SK-N-SH (cell line): ENCODE results near the gene RAB40C. TPM values are rescaled to one million over a fixed set of nuclear protein-coding genes. Genes with fewer than 3 reads are reported as not detected.
A peak's percentile ranks its signal among the peaks of the same experiment; 100 is the strongest.

ENCODE experiments used
- CTCF ChIA-PET: fragments of 300-600, 350-600 bp; formaldehyde crosslinking; extraction: SDS; loops from one replicate; lab custom pipeline; 2021; lab: Yijun Ruan, JAX
- POLR2A ChIA-PET: fragments of 350-600 bp; sonication (Branson Sonifier 250); formaldehyde crosslinking; extraction: SDS; loops from one replicate; lab custom pipeline; 2020; ENCODE audit warnings: antibody characterized with exemption, inconsistent platforms; lab: Yijun Ruan, JAX
- DNase-seq: peaks from one replicate; pipeline ENCODE4 v3.0.0; 2012
- H2AFZ ChIP-seq: fragments of 200-600 bp; sonication (generic); 2 replicates; pipeline ENCODE4 v1.8.1; 2016; ENCODE audit warnings: antibody characterized with exemption, mild to moderate bottlenecking, low read depth
- H3F3A ChIP-seq: fragments of 200-600 bp; sonication (generic); replicated peaks from 2 replicates; pipeline ENCODE3; 2016; ENCODE audit warnings: antibody characterized with exemption, mild to moderate bottlenecking; ENCODE audit not compliant: insufficient read depth
- H3K27ac ChIP-seq, 2 experiments: fragments of 200-500 bp in 1 of 2; fragments of 200-600 bp in 1 of 2; sonication (Bioruptor generic) in 1 of 2; sonication (generic), shearing (Covaris generic) in 1 of 2; 2 replicates each; pipeline versions ENCODE4 v1.5.1 to v1.6.1; 2014 to 2016; ENCODE audit warnings: low read depth in 2 of 2, inconsistent platforms in 1 of 2, low read length in 1 of 2, mild to moderate bottlenecking in 1 of 2, mixed read lengths in 1 of 2
- H3K27me3 ChIP-seq: fragments of 200-600 bp; sonication (generic), shearing (Covaris generic); 2 replicates; pipeline ENCODE4 v1.6.1; 2016; ENCODE audit warnings: mixed run types; ENCODE audit not compliant: insufficient read depth
- H3K36me3 ChIP-seq, 2 experiments: fragments of 200-500 bp in 1 of 2; fragments of 200-600 bp in 1 of 2; sonication (Bioruptor generic) in 1 of 2; sonication (generic) in 1 of 2; replicated peaks in 1 of 2; 2 replicates each; pipeline versions ENCODE3 to v1.5.1; 2014 to 2016; ENCODE audit warnings: low read length in 1 of 2, mild to moderate bottlenecking in 1 of 2; ENCODE audit not compliant: insufficient read depth in 2 of 2, control insufficient read depth in 1 of 2
- H3K4me1 ChIP-seq, 2 experiments: fragments of 200-500 bp in 1 of 2; fragments of 200-600 bp in 1 of 2; sonication (Bioruptor generic) in 1 of 2; sonication (generic), shearing (Covaris generic) in 1 of 2; 2 replicates each; pipeline versions ENCODE4 v1.5.1 to v1.6.1; 2014 to 2016; ENCODE audit warnings: low read depth in 1 of 2, low read length in 1 of 2, mixed run types in 1 of 2; ENCODE audit not compliant: insufficient read depth in 2 of 2, control insufficient read depth in 1 of 2
- H3K4me2 ChIP-seq: fragments of 200-600 bp; sonication (generic), shearing (Covaris generic); 2 replicates; pipeline ENCODE4 v1.6.1; 2017; ENCODE audit warnings: mixed run types
- H3K4me3 ChIP-seq, 2 experiments: fragments of 200-500 bp in 1 of 2; fragments of 200-600 bp in 1 of 2; sonication (Bioruptor generic) in 1 of 2; sonication (generic), shearing (Covaris generic) in 1 of 2; 2 replicates each; pipeline versions ENCODE4 v1.5.1 to v1.8.1; 2014 to 2016; ENCODE audit warnings: low read depth in 2 of 2, inconsistent platforms in 1 of 2, low read length in 1 of 2, mild to moderate bottlenecking in 1 of 2, mixed read lengths in 1 of 2, moderate library complexity in 1 of 2
- H3K79me2 ChIP-seq: fragments of 200-600 bp; sonication (generic); 2 replicates; pipeline ENCODE4 v1.8.1; 2017; ENCODE audit warnings: mild to moderate bottlenecking; ENCODE audit not compliant: insufficient read depth
- H3K9ac ChIP-seq: fragments of 200-600 bp; sonication (generic); 2 replicates; pipeline ENCODE4 v1.6.1; 2017; ENCODE audit warnings: mixed run types
- H3K9me2 ChIP-seq: fragments of 200-600 bp; sonication (generic); 2 replicates; pipeline ENCODE4 v1.6.1; 2017; ENCODE audit warnings: mixed run types
- H3K9me3 ChIP-seq: fragments of 200-600 bp; sonication (generic); 2 replicates; pipeline ENCODE4 v1.6.1; 2017; ENCODE audit warnings: mixed run types, mild to moderate bottlenecking, moderate library complexity
- H4K20me1 ChIP-seq: fragments of 200-600 bp; sonication (generic); 2 replicates; pipeline ENCODE4 v1.6.1; 2017; ENCODE audit warnings: mild to moderate bottlenecking, mixed run types; ENCODE audit not compliant: insufficient read depth
- CHD2 ChIP-seq: fragments of 150-350 bp; IDR thresholded peaks from 2 replicates; pipeline ENCODE4 v1.6.1; 2018; ENCODE audit warnings: low read length; ENCODE audit not compliant: partially characterized antibody
- EZH2phosphoT487 ChIP-seq: fragments of 200-600 bp; sonication (generic); IDR thresholded peaks from 2 replicates; pipeline ENCODE4 v1.6.1; 2017; ENCODE audit warnings: low read depth, mixed run types, mild to moderate bottlenecking, antibody characterized with exemption, moderate library complexity, borderline replicate concordance
- FOSL2 ChIP-seq: IDR thresholded peaks from 2 replicates; pipeline ENCODE4 v1.4.0; 2012; ENCODE audit warnings: low read depth, mild to moderate bottlenecking, moderate library complexity, borderline replicate concordance
- GABPA ChIP-seq: IDR thresholded peaks from 2 replicates; pipeline ENCODE4 v1.4.0; 2012; ENCODE audit warnings: low read depth, mild to moderate bottlenecking
- GATA2 ChIP-seq: sonication (generic); formaldehyde crosslinking; IDR thresholded peaks from 2 replicates; pipeline ENCODE4 v1.5.0; 2020; ENCODE audit warnings: mild to moderate bottlenecking, missing genetic modification reagents
- MEF2A ChIP-seq: IDR thresholded peaks from 2 replicates; pipeline ENCODE4 v1.4.0; 2012; ENCODE audit warnings: low read depth, borderline replicate concordance
- MXI1 ChIP-seq: IDR thresholded peaks from 2 replicates; pipeline ENCODE4 v1.6.1; 2012; ENCODE audit warnings: mild to moderate bottlenecking, low read depth, low read length, improper control_type of control experiment
- NRF1 ChIP-seq: IDR thresholded peaks from 2 replicates; pipeline ENCODE4 v1.6.1; 2012; ENCODE audit warnings: low read depth, mild to moderate bottlenecking, low read length
- POLR2AphosphoS5 ChIP-seq: IDR thresholded peaks from 2 replicates; pipeline ENCODE4 v1.6.1; 2012; ENCODE audit warnings: low read depth, low read length
- RFX5 ChIP-seq: IDR thresholded peaks from 2 replicates; pipeline ENCODE4 v1.6.1; 2012; ENCODE audit warnings: mild to moderate bottlenecking, improper control_type of control experiment, low read length
- RXRA ChIP-seq: IDR thresholded peaks from 2 replicates; pipeline ENCODE4 v1.4.0; 2012; ENCODE audit warnings: low read depth, mild to moderate bottlenecking, borderline replicate concordance
- SIN3A ChIP-seq: IDR thresholded peaks from 2 replicates; pipeline ENCODE4 v1.6.1; 2012; ENCODE audit warnings: low read depth, mild to moderate bottlenecking, low read length, moderate library complexity, borderline replicate concordance
- WGBS: methylation state at CpG from one replicate; pipeline ENCODE4 v1.1.6; 2017; ENCODE audit warnings: low lambda C conversion rate; 5-methylcytosine and 5-hydroxymethylcytosine counted together
- polyA plus RNA-seq, 3 experiments: library from polyadenylated mRNA; depleted of rRNA; stranded (reverse); fragments of >200 nt; gene quantifications; 2 replicates each; pipeline ENCODE4 v1.2.3, GENCODE V29; 2012
- TF ChIP-seq, protein P1 (sequence below): fragments of 200-600 bp; sonication (generic); IDR thresholded peaks from 2 replicates; pipeline ENCODE4 v1.6.1; 2017; ENCODE audit warnings: antibody characterized with exemption, mild to moderate bottlenecking, moderate library complexity
- TF ChIP-seq, protein P2 (sequence below): IDR thresholded peaks from 2 replicates; pipeline ENCODE4; 2012
- TF ChIP-seq, protein P3 (sequence below): IDR thresholded peaks from 2 replicates; pipeline ENCODE4 v1.4.0; 2012; ENCODE audit warnings: low read depth, borderline replicate concordance
- TF ChIP-seq, protein P4 (sequence below): IDR thresholded peaks from 2 replicates; pipeline ENCODE4 v1.6.1; 2012; ENCODE audit warnings: mild to moderate bottlenecking, low read depth, low read length, moderate library complexity
- TF ChIP-seq, protein P5 (sequence below): fragments of 150-350 bp; IDR thresholded peaks from 2 replicates; pipeline ENCODE4 v1.6.1; 2017; ENCODE audit warnings: antibody characterized with exemption, low read length, low read depth, borderline replicate concordance

Gene RAB40C
- polyA plus RNA-seq, 1 of the 3 experiments (the other 2 are of a cell fraction): 13.0 TPM

DNA sequence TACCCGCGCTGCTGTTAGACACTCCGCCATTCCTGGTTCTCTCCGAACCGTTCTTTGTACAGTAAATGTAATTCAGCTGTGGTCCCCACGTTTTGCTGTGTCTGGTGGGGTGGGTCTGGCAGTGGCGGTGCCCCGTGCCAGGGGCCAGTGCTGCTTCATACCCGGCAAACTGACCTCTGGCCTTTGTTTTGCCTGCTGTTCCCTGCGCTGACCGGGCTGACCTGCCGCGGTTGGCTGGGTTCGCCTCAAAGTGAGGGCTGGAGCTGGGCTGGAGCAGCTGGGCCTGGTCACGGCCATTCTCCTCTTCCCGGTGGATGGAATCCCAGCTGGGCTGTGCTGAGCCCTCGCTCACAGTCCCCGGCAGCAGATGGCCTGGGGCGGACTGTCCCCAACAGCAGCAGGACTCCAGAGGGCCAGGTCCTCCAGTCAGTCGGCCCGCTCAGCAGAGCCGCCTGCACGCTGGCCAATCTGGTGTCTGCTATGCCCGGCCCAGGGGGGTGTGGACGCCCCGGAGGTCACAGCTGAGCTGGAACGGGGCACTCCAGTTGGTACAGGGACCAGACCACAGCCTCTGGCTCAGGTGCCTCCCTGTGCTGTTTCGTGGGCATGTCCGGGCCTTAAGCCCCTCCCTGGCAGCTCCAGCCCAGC, 39.4 kb downstream of the RAB40C start:
- POLR2A ChIA-PET: interaction anchor here (0.9 kb wide), 2 partner anchors 30 to 58 kb away, joined by 3 read pairs; no protein-coding TSS in a partner anchor
- H3K9ac ChIP-seq: no peak overlapping the region
- DNase-seq: peak; percentile 84
- CTCF ChIA-PET: interaction anchor here (1.3 kb wide), 1 partner anchor 39 kb away, joined by 3 read pairs; the partner anchor contains the start of gene RAB40C
- H4K20me1 ChIP-seq: no peaks in the 10 kb centered on the region
- no peaks in the 10 kb centered on the region for H3K79me2 ChIP-seq
- no peak overlapping the region for H3K4me3 ChIP-seq
- TF ChIP-seq, protein P1, sequence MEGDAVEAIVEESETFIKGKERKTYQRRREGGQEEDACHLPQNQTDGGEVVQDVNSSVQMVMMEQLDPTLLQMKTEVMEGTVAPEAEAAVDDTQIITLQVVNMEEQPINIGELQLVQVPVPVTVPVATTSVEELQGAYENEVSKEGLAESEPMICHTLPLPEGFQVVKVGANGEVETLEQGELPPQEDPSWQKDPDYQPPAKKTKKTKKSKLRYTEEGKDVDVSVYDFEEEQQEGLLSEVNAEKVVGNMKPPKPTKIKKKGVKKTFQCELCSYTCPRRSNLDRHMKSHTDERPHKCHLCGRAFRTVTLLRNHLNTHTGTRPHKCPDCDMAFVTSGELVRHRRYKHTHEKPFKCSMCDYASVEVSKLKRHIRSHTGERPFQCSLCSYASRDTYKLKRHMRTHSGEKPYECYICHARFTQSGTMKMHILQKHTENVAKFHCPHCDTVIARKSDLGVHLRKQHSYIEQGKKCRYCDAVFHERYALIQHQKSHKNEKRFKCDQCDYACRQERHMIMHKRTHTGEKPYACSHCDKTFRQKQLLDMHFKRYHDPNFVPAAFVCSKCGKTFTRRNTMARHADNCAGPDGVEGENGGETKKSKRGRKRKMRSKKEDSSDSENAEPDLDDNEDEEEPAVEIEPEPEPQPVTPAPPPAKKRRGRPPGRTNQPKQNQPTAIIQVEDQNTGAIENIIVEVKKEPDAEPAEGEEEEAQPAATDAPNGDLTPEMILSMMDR: no peak
- 0 out of 2 replicates have a peak, but pooled peaks have one; percentile 28 for TF ChIP-seq MXI1
- no peaks in the 10 kb centered on the region for H3K9me3 ChIP-seq
- H3K27me3 ChIP-seq: no peaks in the 10 kb centered on the region
- peaks cover 10 to 30% of the 10 kb centered on the region in 2 experiments; a peak in 3 of 4 replicates for H3K4me1 ChIP-seq
- H2AFZ ChIP-seq: no peak overlapping the region
- peaks cover 0 to 16% of the 10 kb centered on the region in 2 experiments for H3K36me3 ChIP-seq
- peak overlapping the region in 1 of 2 experiments; percentile 62; a peak in 1 of 4 replicates for H3K27ac ChIP-seq
- H3F3A ChIP-seq: peaks cover 4% of the 10 kb centered on the region
- H3K9me2 ChIP-seq: no peaks in the 10 kb centered on the region
- 91% methylated on average over 15 of the region's 29 CpGs for WGBS
- H3K4me2 ChIP-seq: no peak overlapping the region

DNA sequence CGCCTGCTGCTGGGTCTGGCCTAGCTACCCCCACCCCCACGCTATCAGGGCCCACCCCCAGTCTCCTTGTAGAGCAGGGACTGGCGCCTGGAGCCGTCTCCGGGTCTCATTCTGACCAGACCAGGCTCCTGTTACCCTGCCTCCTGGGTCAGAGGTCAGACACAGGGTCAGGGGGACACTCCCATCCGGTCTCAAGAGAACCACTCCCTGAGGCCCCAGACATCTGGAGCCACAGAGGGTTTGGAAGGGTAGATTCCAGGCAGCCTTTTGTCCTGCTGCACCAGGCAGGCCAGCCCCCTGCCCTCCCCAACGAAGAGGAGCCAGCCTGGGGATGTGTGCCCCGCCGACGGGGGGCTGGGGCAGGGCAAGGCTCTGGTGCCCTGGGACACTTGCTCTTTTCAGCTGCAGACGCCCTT, 40.0 kb downstream of the RAB40C start:
- no peak for DNase-seq
- H3K27ac ChIP-seq: peak overlapping the region in 1 of 2 experiments; percentile 50; a peak in 1 of 4 replicates
- CTCF ChIA-PET: no interaction called here
- H3K9ac ChIP-seq: no peak overlapping the region
- no peaks in the 10 kb centered on the region for H3K9me2 ChIP-seq
- no peaks in the 10 kb centered on the region for H4K20me1 ChIP-seq
- POLR2A ChIA-PET: interaction anchor here (0.9 kb wide), 2 partner anchors 29 to 59 kb away, joined by 3 read pairs; no protein-coding TSS in a partner anchor
- H3K9me3 ChIP-seq: no peaks in the 10 kb centered on the region
- H3K79me2 ChIP-seq: peaks cover 2% of the 10 kb centered on the region; the same call in 1 of the 2 replicates
- TF ChIP-seq SIN3A (no peak), CHD2 (no peak), FOSL2 (no peak), RFX5 (no peak), GABPA (no peak), MXI1 (no peak), POLR2AphosphoS5 (no peak), MEF2A (no peak), NRF1 (no peak), GATA2 (no peak), EZH2phosphoT487 (no peak), RXRA (no peak)
- TF ChIP-seq, protein P2, sequence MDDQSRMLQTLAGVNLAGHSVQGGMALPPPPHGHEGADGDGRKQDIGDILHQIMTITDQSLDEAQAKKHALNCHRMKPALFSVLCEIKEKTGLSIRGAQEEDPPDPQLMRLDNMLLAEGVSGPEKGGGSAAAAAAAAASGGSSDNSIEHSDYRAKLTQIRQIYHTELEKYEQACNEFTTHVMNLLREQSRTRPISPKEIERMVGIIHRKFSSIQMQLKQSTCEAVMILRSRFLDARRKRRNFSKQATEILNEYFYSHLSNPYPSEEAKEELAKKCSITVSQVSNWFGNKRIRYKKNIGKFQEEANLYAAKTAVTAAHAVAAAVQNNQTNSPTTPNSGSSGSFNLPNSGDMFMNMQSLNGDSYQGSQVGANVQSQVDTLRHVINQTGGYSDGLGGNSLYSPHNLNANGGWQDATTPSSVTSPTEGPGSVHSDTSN: no peak
- TF ChIP-seq, protein P3, sequence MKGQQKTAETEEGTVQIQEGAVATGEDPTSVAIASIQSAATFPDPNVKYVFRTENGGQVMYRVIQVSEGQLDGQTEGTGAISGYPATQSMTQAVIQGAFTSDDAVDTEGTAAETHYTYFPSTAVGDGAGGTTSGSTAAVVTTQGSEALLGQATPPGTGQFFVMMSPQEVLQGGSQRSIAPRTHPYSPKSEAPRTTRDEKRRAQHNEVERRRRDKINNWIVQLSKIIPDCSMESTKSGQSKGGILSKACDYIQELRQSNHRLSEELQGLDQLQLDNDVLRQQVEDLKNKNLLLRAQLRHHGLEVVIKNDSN: no peak
- TF ChIP-seq, protein P4, sequence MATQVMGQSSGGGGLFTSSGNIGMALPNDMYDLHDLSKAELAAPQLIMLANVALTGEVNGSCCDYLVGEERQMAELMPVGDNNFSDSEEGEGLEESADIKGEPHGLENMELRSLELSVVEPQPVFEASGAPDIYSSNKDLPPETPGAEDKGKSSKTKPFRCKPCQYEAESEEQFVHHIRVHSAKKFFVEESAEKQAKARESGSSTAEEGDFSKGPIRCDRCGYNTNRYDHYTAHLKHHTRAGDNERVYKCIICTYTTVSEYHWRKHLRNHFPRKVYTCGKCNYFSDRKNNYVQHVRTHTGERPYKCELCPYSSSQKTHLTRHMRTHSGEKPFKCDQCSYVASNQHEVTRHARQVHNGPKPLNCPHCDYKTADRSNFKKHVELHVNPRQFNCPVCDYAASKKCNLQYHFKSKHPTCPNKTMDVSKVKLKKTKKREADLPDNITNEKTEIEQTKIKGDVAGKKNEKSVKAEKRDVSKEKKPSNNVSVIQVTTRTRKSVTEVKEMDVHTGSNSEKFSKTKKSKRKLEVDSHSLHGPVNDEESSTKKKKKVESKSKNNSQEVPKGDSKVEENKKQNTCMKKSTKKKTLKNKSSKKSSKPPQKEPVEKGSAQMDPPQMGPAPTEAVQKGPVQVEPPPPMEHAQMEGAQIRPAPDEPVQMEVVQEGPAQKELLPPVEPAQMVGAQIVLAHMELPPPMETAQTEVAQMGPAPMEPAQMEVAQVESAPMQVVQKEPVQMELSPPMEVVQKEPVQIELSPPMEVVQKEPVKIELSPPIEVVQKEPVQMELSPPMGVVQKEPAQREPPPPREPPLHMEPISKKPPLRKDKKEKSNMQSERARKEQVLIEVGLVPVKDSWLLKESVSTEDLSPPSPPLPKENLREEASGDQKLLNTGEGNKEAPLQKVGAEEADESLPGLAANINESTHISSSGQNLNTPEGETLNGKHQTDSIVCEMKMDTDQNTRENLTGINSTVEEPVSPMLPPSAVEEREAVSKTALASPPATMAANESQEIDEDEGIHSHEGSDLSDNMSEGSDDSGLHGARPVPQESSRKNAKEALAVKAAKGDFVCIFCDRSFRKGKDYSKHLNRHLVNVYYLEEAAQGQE: no peak
- TF ChIP-seq, protein P5, sequence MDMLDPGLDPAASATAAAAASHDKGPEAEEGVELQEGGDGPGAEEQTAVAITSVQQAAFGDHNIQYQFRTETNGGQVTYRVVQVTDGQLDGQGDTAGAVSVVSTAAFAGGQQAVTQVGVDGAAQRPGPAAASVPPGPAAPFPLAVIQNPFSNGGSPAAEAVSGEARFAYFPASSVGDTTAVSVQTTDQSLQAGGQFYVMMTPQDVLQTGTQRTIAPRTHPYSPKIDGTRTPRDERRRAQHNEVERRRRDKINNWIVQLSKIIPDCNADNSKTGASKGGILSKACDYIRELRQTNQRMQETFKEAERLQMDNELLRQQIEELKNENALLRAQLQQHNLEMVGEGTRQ: no peak
- H3K4me3 ChIP-seq: no peak overlapping the region
- H3K27me3 ChIP-seq: no peaks in the 10 kb centered on the region
- H3K4me1 ChIP-seq: peaks cover 10 to 29% of the 10 kb centered on the region in 2 experiments; a peak in 3 of 4 replicates
- H3K4me2 ChIP-seq: no peak overlapping the region
- no peak overlapping the region for H2AFZ ChIP-seq
- H3F3A ChIP-seq: no peaks in the 10 kb centered on the region
- H3K36me3 ChIP-seq: peaks cover 0 to 18% of the 10 kb centered on the region in 2 experiments
- WGBS: no CpG with 5 or more reads among the region's 11 CpGs
